ENCODE data around the gene MYZAP.

GRCh38 chr15:57580866-57581265, 10.8 kb upstream of the MYZAP start:
- TF ChIP-seq CTCF (IDR thresholded peaks at IDR 0.05), result no peak
- no peak for TF ChIP-seq POLR2AphosphoS5 (IDR thresholded peaks at IDR 0.05; ENCODE audit: low read depth, low read length)
